Osteocyte (in vitro differentiated cells): ENCODE results near the gene RWDD3. TPM values are rescaled to one million over a fixed set of nuclear protein-coding genes. Genes with fewer than 3 reads are reported as not detected.

Source experiments
- DNase-seq: peaks from one replicate; pipeline ENCODE4 v3.0.0; 2021; ENCODE audit warnings: mixed read lengths; ENCODE audit not compliant: unreplicated experiment; ENCODE audit errors: extremely low spot score
- H3K27ac Mint-ChIP-seq: one replicate; pipeline ENCODE4 v1.8.0; 2021; ENCODE audit warnings: mild to moderate bottlenecking, mixed read lengths; ENCODE audit not compliant: unreplicated experiment
- H3K27me3 Mint-ChIP-seq: one replicate; pipeline ENCODE4 v1.8.0; 2021; ENCODE audit warnings: mixed read lengths; ENCODE audit not compliant: unreplicated experiment
- H3K36me3 Mint-ChIP-seq: one replicate; pipeline ENCODE4 v1.8.0; 2021; ENCODE audit warnings: mixed read lengths; ENCODE audit not compliant: unreplicated experiment
- H3K4me1 Mint-ChIP-seq: one replicate; pipeline ENCODE4 v1.8.0; 2021; ENCODE audit warnings: mixed read lengths; ENCODE audit not compliant: unreplicated experiment
- H3K4me3 Mint-ChIP-seq: one replicate; pipeline ENCODE4 v1.8.0; 2021; ENCODE audit warnings: mild to moderate bottlenecking, moderate library complexity, mixed read lengths; ENCODE audit not compliant: unreplicated experiment
- H3K9me3 Mint-ChIP-seq: one replicate; pipeline ENCODE4 v1.8.0; 2021; ENCODE audit warnings: mixed read lengths; ENCODE audit not compliant: unreplicated experiment
- total RNA-seq: library from RNA; stranded (reverse); gene quantifications from 2 replicates; pipeline ENCODE4 v1.2.1, GENCODE V29; 2021
- TF ChIP-seq, protein P1 (sequence below): fragments of 200-600 bp; sonication (generic); IDR thresholded peaks from 2 replicates; pipeline ENCODE4 v1.5.0; 2021; ENCODE audit warnings: antibody characterized with exemption, mild to moderate bottlenecking, moderate library complexity

Gene RWDD3
- total RNA-seq, 1 donor from 2014 or later, result 13.1 TPM

- Mint-ChIP-seq H3K27ac (no peak overlapping the region), H3K36me3 (no peaks in the 10 kb centered on the region), H3K9me3 (peaks cover 2% of the 10 kb centered on the region), H3K4me3 (no peak overlapping the region), H3K27me3 (peaks cover 28% of the 10 kb centered on the region), H3K4me1 (no peaks in the 10 kb centered on the region)
- no peak for DNase-seq
- TF ChIP-seq, protein P1, sequence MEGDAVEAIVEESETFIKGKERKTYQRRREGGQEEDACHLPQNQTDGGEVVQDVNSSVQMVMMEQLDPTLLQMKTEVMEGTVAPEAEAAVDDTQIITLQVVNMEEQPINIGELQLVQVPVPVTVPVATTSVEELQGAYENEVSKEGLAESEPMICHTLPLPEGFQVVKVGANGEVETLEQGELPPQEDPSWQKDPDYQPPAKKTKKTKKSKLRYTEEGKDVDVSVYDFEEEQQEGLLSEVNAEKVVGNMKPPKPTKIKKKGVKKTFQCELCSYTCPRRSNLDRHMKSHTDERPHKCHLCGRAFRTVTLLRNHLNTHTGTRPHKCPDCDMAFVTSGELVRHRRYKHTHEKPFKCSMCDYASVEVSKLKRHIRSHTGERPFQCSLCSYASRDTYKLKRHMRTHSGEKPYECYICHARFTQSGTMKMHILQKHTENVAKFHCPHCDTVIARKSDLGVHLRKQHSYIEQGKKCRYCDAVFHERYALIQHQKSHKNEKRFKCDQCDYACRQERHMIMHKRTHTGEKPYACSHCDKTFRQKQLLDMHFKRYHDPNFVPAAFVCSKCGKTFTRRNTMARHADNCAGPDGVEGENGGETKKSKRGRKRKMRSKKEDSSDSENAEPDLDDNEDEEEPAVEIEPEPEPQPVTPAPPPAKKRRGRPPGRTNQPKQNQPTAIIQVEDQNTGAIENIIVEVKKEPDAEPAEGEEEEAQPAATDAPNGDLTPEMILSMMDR, result no peak
These were observed 44.4 kb downstream of the RWDD3 start for GRCh38 chr1:95278173-95279006.

DNA sequence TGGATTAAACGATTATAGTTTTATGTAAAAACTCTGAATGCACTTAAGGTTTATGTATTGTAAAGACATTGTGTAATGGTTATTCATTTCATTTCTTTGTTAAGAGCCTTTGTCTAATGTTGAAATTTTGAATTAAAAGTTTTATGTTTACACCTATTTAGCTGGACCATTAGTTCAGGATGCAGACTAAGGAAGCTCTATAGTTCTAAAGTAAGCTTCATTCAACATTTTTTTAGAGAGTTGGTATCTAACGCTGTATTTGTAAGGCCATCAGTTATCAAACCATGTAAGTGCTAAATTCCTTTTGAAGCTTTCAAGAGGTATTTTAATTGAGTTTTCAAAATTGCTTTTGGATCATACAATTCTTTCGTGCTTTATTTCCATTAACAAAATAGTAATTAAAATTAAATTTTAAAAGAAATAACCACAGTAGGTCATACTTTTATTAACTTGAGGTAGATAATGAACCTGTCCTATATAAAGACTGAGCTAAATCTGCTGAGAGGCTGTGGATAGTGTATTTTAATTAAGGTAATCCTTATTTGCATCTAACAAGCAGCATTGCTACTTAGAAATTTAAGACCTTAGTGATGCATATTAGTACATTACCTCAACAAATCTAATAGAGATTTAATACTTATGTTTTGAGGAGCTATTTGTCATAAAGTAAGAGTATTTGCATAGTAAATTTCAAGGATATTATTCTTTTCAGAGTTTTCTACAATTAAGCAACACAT is 47.9 kb downstream of the RWDD3 start:
- Mint-ChIP-seq H3K27me3 (peaks cover 27% of the 10 kb centered on the region), H3K9me3 (no peaks in the 10 kb centered on the region), H3K4me3 (no peak overlapping the region), H3K27ac (no peak overlapping the region), H3K36me3 (no peaks in the 10 kb centered on the region), H3K4me1 (no peaks in the 10 kb centered on the region)
- TF ChIP-seq, protein P1, result no peak
- DNase-seq, result no peak

DNA sequence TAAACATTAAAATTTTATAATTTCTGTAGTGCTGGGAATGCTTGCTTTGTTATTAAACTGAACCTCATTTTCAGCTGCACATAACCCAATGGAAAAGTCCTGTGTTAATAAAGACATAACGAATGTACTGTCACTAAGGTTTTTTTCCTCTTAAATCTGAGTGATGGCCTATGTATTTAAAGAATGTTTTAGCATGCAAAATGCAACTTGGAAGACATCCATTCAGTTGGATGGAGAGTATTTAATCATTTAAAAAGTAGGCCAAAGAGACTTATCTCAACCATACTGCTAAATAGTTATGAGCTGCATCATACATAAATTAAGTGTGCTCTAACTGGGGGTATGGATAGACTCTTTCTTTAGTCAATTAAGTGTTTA is 48.5 kb downstream of the RWDD3 start:
- H3K9me3 Mint-ChIP-seq, result no peaks in the 10 kb centered on the region
- TF ChIP-seq, protein P1, result no peak
- H3K27ac Mint-ChIP-seq, result no peak overlapping the region
- H3K36me3 Mint-ChIP-seq, result no peaks in the 10 kb centered on the region
- no peak overlapping the region for H3K4me3 Mint-ChIP-seq
- H3K27me3 Mint-ChIP-seq, result peaks cover 27% of the 10 kb centered on the region
- H3K4me1 Mint-ChIP-seq, result no peaks in the 10 kb centered on the region
- no peak for DNase-seq

- TF ChIP-seq, protein P1, result no peak
- no peaks in the 10 kb centered on the region for H3K9me3 Mint-ChIP-seq
- no peak overlapping the region for H3K27ac Mint-ChIP-seq
- no peaks in the 10 kb centered on the region for H3K4me1 Mint-ChIP-seq
- no peak overlapping the region for H3K4me3 Mint-ChIP-seq
- H3K27me3 Mint-ChIP-seq, result peaks cover 29% of the 10 kb centered on the region
- no peak for DNase-seq
- H3K36me3 Mint-ChIP-seq, result no peaks in the 10 kb centered on the region
These were observed 50.4 kb downstream of the RWDD3 start for GRCh38 chr1:95284420-95284819.

GRCh38 chr1:95286479-95286878 is 52.5 kb downstream of the RWDD3 start:
- Mint-ChIP-seq H3K27ac (no peak overlapping the region), H3K4me1 (no peaks in the 10 kb centered on the region), H3K4me3 (no peak overlapping the region), H3K36me3 (no peaks in the 10 kb centered on the region), H3K27me3 (peaks cover 29% of the 10 kb centered on the region), H3K9me3 (no peaks in the 10 kb centered on the region)
- no peak for DNase-seq
- TF ChIP-seq, protein P1, result no peak
